ENCODE results near the gene GABRB1.
"Not testable (repeated sequence)": the region's sequence is repeated elsewhere in the genome, so short reads cannot be mapped to it uniquely, and the experiment has no call there.

- TF ChIP-seq EZH2 (IDR thresholded peaks at IDR 0.05; ENCODE audit: low read length, missing control alignments), result not testable (repeated sequence)
- TF ChIP-seq, protein P1, sequence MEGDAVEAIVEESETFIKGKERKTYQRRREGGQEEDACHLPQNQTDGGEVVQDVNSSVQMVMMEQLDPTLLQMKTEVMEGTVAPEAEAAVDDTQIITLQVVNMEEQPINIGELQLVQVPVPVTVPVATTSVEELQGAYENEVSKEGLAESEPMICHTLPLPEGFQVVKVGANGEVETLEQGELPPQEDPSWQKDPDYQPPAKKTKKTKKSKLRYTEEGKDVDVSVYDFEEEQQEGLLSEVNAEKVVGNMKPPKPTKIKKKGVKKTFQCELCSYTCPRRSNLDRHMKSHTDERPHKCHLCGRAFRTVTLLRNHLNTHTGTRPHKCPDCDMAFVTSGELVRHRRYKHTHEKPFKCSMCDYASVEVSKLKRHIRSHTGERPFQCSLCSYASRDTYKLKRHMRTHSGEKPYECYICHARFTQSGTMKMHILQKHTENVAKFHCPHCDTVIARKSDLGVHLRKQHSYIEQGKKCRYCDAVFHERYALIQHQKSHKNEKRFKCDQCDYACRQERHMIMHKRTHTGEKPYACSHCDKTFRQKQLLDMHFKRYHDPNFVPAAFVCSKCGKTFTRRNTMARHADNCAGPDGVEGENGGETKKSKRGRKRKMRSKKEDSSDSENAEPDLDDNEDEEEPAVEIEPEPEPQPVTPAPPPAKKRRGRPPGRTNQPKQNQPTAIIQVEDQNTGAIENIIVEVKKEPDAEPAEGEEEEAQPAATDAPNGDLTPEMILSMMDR (conservative IDR thresholded peaks at IDR 0.05 in 1 of 2, IDR thresholded peaks at IDR 0.05 in 1 of 2; ENCODE audit: low read depth in 1 of 2, low read length in 2 of 2), result not testable (repeated sequence)
Measured at GRCh38 chr4:47378021-47378530, 346.7 kb downstream of the GABRB1 start.

Data from fibroblast of lung (primary cell).